ENCODE results near the gene FAM110D. TPM values are rescaled to one million over a fixed set of nuclear protein-coding genes. Genes with fewer than 3 reads are reported as not detected.

FAM110D gene
- total RNA-seq, 1 experiment from 2014 or later, result 0.46 TPM

- Mint-ChIP-seq H3K27me3 (ENCODE audit: low read depth) (peaks cover 84% of the 10 kb centered on the region), H3K4me1 (peaks cover 37 to 58% of the 10 kb centered on the region in 2 experiments), H3K36me3 (ENCODE audit: insufficient read depth in 1 of 3, low read depth in 3 of 3) (no peaks in the 10 kb centered on the region), H3K4me3 (peak overlapping the region; percentile 69 to 84), H3K9me3 (peaks cover 0 to 4% of the 10 kb centered on the region in 2 experiments; a peak in 1 of 5 replicates), H3K27ac (peak overlapping the region; percentile 40 to 80 (median 75))
- H3K18ac ChIP-seq (ENCODE audit: insufficient read length, low read depth, low read length), result peak overlapping the region; percentile 66
- no peaks in the 10 kb centered on the region for H3K79me1 ChIP-seq (ENCODE audit: insufficient read depth, low read depth, low read length, poor library complexity, severe bottlenecking)
- peak overlapping the region; percentile 64 for H3K4me2 ChIP-seq (ENCODE audit: insufficient read depth, insufficient read length, low read length)
- H3K23me2 ChIP-seq (ENCODE audit: insufficient read length, low read depth, low read length, poor library complexity, severe bottlenecking), result peaks cover 19% of the 10 kb centered on the region
- peak; percentile 75 for TF ChIP-seq CTCF (conservative IDR thresholded peaks at IDR 0.05)
- peaks cover 9% of the 10 kb centered on the region; the same call in 1 of the 2 replicates for H3K4me1 ChIP-seq (ENCODE audit: insufficient read depth, low read length)
- H3K27me3 ChIP-seq (ENCODE audit: insufficient read depth, low read length), result peaks cover 29% of the 10 kb centered on the region; the same call in 1 of the 2 replicates
- H2BK12ac ChIP-seq (ENCODE audit: insufficient read length, low read depth, low read length), result no peak overlapping the region
- no peak overlapping the region for H4K91ac ChIP-seq (ENCODE audit: insufficient read length, low read depth, low read length)
- H4K8ac ChIP-seq (replicated peaks; ENCODE audit: insufficient read length, low read depth, low read length), result no peak overlapping the region
- no peak overlapping the region for H2BK15ac ChIP-seq (ENCODE audit: low read depth, low read length)
- no peak overlapping the region for H2AK5ac ChIP-seq (ENCODE audit: insufficient read length, low read length)
- H3K14ac ChIP-seq (ENCODE audit: insufficient read depth, low read length), result peak overlapping the region; percentile 54
- no peak overlapping the region for H4K5ac ChIP-seq (ENCODE audit: insufficient read length, low read depth, low read length)
- no peak overlapping the region for H2AFZ ChIP-seq (ENCODE audit: low read length)
- H2BK5ac ChIP-seq (ENCODE audit: insufficient read length, low read length), result no peak overlapping the region
- no peak overlapping the region for H2BK120ac ChIP-seq (ENCODE audit: low read depth, low read length, poor library complexity, severe bottlenecking)
- H3K27ac ChIP-seq (ENCODE audit: insufficient read length, low read depth, low read length), result no peak overlapping the region
- no peak overlapping the region for H3T11ph ChIP-seq (ENCODE audit: low read length)
- peak; percentile 85 for DNase-seq
- no peaks in the 10 kb centered on the region for H4K20me1 ChIP-seq (ENCODE audit: control insufficient read depth, insufficient read depth, insufficient read length)
- no peaks in the 10 kb centered on the region for H3K9me3 ChIP-seq (ENCODE audit: control insufficient read depth, low read depth, low read length)
- H3K9ac ChIP-seq (ENCODE audit: extremely low read depth, insufficient read length, low read length), result peak overlapping the region; percentile 37
- H3K56ac ChIP-seq (ENCODE audit: insufficient read length, low read depth, low read length), result no peak overlapping the region
- no peak overlapping the region for H2BK20ac ChIP-seq (ENCODE audit: low read depth, low read length, poor library complexity, severe bottlenecking)
- H3K4ac ChIP-seq (ENCODE audit: low read depth, low read length), result no peak overlapping the region
- H3K79me2 ChIP-seq (ENCODE audit: insufficient read depth, low read length), result no peaks in the 10 kb centered on the region
- WGBS (ENCODE audit: extremely low coverage, insufficient read length, low lambda C conversion rate), result no CpG with 5 or more reads among the region's 72 CpGs
- no peak overlapping the region for H3K23ac ChIP-seq (ENCODE audit: insufficient read length, low read depth, low read length)
Observed at GRCh38 chr1:26164036-26164860, 5.4 kb downstream of the FAM110D start.

Measured in H9 (cell line).